GM19438 (cell line): Measurements from ENCODE around the gene EML3.
"Not testable (repeated sequence)": the region's sequence is repeated elsewhere in the genome, so short reads cannot be mapped to it uniquely, and the experiment has no call there.

Source experiments
- ATAC-seq: cut with Tn5 transposase; IDR thresholded peaks from one replicate; pipeline ENCODE4 v1.9.1; 2021; ENCODE audit warnings: low read depth; ENCODE audit not compliant: unreplicated experiment

The EML3 gene

DNA sequence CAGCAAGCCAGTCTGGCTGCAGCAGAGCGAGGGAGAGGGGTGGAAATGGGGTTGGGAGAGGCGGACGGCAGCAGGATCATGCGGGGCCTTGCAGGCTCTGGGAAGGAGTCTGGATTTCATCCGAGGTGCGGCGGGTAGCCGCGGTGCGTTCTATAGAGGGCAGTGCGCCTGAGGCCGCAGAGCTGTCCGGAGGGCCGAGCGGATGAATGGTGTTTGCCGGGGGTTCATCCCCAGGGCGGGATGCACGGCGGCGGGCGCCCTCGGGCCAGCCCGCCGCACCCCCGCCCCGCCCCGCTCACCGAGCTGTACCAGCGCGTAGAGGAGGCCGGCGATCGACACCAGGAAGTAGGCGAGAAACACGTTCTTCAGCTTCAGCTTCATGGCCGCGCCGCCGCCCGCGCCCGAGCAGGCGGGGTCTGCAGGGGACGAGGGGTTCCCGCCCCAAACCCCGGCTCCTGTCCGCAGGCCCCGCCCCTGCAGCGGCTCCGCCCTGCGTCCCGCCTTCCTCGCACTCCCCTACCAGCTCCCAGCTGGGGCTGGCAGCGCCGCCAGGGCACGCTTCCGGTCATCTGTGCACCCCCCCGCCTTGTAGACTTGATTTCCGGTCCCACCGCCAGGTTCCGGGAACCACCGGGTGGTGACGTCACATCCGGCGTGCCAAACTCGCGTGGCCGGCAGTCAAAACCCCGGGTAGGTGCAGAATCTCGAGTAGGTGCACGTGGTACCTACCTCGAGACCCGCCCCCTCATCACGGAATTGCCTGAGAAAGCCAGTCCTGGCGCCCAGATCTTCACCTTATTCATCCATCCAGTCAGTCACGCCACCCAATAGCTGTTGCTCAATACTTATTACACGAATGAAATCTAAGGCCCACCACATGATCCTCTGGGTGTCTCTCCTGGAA, 9.2 kb upstream of the EML3 start, which contains the start of gene B3GAT3:
B3GAT3 (minus strand) TSS at position 420 of the 904 bp plus-strand sequence; CDS start at position 381, 39 bp downstream.
- peak; percentile 88 for ATAC-seq

DNA sequence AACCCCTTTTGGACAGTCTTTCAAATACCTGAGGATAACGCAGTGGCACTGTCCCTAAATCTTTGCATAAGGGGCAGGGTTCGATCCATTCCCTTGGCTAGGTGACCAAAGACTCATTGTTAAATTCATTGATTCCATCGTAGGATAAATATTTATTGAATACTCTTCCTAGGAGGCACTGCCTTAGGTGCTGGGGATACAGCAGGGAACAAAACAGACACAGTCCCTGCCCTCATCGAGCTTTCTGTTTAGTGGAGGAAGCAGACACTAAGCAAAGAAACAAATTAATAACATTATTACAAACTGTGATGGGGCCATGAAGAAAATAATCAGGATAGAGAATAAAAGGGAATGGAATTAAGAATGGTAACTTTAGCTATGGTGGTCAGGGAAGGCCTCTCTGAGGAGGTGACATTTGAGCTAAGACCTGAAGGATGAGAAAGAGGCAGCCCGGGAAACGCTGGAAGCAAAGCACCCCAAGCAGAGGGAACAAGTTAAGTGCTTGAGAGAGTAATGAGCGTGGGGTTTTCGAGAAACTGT, 8.5 kb upstream of the EML3 start:
- ATAC-seq: no peak

DNA sequence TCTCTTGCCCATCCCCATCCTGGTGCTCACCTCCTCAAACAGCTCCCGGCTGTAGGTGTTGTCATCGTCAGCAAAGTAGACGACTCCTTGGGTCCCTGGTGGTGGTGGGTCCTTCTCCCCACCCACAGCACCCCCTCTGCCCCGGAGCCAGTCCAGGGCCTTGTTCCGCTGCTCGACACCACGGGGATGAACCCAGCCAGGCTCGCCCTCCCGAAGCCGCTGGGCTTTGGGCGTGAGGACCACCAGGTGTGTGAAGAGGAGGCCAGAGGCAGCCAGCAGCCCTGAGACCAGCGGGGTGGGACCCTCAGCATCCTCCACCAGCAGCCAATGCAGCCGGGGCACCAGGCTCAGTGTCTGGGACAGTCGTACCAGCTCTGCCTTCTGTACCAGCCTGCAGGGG, 4.4 kb upstream of the EML3 start:
- not testable (repeated sequence) for ATAC-seq

DNA sequence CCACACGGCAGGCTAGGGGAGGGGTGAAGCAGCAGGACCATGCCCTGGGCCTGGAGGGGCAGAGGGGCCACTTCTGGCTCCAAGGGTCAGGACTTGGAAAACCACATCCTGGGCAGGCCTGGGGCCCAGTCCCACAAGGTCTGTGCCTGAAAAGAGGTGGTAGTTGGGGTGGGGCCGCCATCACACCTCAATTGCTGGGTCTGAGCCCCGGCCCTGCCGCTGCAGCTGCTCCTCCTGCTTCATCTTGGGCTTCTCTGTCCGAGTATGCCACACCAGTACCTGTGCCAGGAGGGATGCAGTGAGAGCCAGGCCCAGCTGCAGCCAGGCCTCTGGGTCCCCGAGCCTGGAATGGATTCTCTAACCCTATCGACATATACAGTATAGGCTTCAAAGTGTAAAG, 2.9 kb upstream of the EML3 start:
- ATAC-seq: no peak

DNA sequence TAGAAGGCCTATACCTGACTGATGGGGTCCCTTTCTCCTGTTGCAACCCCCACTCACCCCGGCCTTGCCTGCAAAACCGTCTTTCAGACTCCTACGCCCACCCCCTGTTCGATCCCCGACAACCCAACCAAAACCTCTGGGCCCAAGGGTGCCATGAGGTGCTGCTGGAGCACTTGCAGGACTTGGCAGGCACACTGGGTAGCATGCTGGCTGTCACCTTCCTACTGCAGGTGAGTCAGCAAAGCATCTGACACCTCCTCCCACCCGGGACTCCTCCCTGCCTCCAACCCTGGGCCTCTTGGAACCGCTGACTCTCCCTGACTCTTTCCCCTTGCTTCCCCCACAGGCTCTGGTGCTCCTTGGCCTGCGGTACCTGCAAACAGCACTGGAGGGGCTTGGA, 1.7 kb upstream of the EML3 start:
- no peak for ATAC-seq

DNA sequence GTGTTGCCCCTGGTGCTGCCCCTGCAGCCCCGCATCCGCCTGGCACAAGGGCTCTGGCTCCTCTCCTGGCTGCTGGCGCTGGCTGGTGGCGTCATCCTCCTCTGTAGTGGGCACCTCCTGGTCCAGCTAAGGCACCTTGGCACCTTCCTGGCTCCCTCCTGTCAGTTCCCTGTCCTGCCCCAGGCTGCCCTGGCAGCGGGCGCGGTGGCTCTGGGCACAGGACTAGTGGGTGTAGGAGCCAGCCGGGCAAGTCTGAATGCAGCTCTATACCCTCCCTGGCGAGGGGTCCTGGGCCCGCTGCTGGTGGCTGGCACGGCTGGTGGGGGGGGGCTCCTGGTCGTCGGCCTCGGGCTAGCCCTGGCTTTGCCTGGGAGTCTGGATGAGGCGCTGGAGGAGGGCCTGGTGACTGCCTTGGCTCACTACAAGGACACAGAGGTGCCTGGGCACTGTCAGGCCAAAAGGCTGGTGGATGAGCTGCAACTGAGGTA, 760 bp upstream of the EML3 start:
- no peak for ATAC-seq

DNA sequence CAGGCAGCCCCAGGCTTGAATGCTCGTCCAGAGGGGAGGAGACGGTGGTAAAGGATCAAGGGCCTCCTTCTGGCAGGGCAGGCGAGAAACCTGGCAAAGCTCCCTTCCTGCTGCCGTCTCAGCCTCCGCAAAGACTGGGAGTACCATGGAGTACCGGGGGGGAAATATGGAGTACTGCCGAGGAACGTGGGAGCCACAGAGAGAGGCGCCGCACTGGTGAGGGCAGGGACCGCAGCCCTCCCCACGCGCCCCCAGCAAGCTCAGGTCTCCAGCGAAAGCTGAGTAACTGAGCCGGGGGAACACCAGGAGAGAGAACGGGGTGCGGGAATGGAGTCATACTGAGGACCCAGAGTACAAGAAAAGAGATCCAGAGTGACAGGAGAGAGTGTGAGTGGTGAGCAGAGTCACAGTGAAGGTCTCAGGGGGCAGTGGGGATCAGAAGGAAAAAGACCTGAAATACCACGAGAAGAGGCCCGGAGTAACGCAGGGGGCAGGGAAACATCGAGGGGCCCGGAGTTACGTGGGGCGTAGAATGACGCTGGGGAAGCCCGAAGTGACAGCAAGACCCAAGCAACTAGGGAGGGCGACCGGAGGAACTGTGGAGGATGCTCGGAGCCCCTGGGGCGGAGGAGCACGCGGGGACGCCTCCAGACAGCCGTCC, 740 bp downstream of the EML3 start:
- ATAC-seq: peak; percentile 20

DNA sequence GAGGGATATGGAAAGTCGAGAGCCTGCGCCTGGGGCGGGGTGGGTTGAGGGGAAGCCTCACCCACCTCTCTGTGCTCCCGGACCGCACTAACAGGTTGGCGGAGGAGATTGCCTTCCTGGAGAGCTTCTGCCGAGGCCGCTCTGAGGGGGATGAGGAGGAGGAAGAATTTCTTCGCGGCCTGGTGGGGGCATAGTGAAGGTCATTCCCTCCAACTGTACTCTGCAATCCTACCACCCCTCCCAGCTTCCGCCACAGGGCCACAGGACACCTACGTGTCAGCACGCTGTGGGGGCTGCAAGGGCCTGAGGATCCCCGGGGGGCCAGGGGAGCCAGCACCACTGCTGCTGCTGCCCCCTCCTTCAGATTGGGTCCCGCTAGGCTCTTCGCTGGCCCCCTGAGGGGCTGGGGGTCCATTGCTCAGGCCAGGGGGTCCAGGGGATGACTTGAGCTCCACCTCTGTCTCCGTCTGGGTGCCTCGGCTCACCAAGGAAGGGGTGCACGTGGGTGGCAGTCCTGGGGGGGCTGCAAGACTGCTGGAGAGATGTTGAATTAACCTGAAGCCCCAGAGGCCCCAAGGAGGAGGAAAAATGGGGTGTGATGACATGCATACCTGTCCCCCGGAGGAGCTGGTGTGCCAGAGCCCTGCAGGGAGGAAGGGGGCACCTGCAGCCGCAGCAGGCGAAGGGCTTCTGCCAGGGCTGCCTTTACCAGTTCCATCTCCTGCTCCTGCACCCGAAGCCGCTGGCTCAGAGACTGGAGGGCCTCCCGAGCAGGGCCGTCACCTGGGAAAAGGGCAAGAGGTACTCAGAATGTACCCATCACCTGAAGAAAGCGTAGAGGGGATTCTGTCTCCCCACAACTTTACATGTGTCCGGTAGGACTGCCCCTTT, 1.5 kb downstream of the EML3 start:
- no peak for ATAC-seq

DNA sequence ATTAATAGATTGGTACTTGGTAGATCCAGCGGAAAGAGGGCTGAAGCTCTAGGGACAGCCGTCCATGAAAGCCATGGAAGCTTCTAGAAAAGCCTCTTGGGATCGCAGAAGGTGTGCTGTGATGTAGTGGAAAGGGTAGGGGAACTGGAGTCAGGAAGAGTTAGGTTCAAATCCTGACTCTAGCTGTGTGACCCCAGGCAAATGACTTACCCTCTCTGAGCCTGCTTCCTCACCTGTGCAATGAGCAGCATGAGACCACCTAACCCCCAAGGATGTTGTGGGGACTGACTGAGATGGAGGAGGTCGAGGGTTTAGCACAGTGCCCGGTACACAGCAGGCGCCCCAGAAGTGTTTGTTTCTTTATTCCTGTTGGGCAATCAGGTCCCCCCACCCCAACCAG, 2.2 kb downstream of the EML3 start:
- no peak for ATAC-seq

DNA sequence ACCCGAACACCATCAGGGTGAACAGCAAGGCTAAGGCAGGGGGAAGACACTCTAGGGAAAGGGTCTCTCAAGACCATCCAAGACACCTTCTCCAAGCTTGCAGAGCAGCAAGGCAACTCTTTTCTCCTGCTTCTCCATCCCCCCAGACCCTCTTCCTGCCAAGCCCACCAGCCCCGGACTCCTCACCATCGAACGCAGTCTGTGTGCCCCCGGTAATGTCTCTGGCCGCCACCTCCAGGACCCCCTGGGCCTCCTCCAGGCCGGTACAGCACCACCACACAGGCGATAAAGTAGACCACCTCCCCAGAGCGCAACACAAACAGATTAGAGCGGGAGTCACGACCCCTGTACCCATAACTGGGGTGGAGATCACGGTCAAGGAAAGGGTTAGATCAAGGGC, 3.8 kb downstream of the EML3 start:
- ATAC-seq: no peak

DNA sequence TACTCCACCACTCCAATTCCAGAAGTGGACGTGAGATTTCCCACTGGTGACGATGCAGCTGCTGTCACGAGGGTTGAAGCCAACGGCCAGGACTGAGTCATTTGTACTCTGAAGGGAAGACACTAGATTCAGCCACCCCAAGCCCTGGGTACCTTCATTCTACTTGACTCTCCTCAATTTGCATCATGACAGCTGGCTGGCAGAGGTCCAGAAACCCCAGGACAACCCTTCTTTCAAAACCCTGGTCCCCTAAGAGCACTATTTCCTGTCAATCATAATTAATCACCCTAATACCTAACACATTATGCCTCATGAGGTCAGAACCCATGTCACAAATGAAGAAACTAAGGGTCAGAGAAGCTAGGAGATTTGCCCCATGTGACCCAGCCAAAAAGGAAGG, 4.9 kb downstream of the EML3 start:
- no peak for ATAC-seq

DNA sequence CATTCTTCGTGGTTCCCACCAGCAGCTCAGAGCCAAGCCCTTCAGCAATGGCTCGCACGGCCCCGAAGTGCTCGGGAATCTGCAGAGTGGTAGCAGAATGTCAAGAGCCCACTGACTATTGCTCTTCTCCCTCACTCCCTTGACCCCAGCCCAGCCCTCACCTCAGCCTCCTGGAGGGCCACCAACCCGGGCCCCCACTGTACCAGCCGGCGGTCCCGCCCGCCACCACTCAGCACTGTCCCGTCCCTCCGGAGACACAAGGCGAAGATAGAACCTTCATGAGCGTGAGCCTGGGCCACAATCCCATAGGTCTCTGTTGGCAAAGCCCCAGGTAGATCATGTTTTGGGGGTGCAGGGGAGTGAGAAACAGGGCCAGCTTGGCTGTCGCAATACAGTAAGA, 6.7 kb downstream of the EML3 start:
- ATAC-seq: no peak

DNA sequence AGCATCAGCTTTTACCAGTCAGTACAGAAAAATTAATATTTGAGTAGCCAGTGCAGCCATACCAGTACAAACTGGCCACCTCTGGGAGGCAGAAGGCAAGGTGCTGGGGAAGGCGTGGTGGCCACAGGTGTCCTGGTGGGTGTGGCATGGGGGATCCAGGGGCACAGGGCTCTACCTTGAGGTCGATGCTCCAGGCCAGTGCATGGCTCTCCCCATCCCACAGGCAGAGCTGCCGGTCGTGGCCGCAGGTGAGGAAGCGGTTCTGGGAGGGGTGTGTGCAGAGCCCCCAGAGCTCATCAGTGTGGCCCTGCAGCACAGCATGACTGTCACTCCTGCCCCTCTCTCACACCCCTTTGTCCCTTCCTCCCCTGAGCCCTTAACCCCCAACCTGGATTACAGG, 7.1 kb downstream of the EML3 start:
- ATAC-seq: no peak

DNA sequence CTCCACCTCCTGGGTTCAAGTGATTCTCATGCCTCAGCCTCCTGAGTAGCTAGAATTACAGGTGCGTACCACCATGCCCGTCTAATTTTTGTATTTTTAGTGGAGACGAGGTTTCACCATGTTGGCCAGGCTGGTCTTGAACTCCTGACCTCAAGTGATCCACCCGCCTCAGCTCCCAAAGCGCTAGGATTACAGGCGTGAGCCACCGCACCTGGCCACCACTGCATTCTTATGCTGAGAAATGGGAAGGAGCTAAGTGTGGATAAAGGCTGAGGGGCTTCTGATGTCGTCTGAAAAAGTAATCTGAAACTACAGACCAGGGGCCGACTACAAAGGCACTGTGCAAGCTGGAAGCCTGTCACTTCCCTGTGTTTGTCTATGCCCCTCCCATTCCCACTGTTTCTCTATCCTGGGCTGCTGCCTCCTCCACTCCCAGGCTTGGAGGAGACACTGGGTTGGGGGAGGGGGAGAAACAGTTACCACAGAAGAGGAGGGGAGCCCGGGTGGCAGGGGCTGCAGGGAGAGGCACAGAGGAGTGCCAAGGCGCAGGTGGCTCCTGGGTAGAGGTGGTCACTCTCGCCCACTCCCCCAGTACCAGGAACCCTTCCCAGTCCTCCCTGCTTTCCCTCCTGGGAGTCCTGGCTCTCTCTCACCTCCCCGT, 8.0 kb downstream of the EML3 start:
- no peak for ATAC-seq

DNA sequence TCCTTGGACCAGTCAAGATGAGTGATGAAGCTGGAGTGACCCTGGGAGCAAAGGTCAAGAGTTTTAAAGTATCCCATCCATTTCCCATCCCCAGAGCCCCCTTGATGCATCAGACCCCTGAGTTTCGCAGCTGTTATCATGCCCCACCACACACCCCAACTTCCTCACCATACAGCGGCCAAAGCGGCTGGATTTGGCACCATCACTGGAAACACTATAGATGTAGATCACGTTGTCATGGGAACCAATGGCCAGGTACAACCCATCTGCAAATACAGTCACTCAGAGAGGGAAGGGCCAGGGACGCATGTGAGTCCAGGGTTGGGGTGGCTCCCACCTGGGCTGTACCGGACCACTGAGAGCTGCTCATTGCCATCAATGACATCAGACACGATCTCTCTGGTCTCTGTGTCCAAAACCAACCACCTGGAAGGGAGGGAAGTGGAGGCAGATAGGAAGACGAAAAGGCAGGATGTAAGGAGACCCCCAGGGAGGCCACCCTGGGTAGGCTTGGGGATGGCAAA, 8.7 kb downstream of the EML3 start:
- no peak for ATAC-seq

DNA sequence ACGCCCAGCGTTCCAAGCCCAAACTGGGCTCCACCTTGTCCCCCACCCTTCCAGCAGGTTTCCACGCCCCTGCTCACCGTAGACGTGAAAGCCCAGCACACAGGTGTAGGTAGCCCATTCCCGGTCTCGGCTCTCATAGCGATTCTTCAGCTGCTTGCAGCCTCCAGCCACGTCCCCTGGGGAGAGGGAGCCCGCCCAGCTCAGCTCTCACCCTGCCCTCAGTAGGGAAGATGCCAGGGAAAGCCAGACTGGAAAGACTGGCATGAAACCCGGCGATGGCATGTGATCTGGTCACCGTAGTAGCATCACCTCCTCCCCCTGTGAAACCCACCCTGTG, 9.5 kb downstream of the EML3 start:
- ATAC-seq: no peak

DNA sequence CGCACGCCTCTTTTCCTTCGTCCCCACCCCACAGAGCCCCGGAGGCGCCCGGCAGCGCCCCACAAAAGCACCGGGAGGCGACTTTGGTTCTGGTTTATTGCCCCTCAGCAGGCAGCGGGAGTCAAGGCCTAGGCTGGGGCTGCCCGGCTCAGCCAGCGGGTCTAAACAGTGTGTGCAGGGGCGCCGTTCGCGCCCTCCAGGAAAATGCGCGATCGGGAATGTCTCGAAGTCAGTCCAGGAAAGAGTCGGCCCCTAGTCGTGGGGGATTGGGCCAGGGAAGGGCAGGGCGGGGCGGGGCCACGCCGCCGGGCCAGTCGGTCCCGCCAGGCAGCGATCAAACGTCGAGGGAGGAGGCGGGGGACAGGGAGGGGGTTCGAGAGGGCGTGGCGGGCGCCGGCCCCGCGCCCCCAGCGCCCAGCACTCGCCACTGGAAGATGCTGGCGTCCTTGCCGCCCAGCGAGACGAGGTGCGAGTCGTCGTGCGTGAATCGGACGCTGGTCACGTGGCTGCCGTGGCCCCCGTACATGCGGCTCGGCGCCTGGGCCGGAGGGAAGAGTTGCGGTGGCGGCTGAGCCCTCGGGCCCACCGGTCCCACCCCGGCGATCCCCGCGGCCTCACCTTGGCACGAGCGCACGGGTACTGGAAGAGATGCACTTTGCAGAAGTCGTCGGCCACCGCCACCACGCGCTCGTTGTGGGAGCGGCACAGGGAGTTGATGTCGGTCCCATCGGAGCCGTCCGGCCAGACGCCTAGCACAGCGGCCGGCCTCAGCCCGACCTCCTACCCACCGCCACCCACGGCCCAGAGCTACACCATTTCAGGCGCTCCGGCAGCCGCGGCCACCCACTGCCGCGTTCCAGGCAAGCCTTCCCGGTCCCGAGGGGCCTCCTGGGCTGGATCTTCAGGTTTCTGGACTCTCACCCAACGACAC, 10.2 kb downstream of the EML3 start:
- ATAC-seq: no peak

DNA sequence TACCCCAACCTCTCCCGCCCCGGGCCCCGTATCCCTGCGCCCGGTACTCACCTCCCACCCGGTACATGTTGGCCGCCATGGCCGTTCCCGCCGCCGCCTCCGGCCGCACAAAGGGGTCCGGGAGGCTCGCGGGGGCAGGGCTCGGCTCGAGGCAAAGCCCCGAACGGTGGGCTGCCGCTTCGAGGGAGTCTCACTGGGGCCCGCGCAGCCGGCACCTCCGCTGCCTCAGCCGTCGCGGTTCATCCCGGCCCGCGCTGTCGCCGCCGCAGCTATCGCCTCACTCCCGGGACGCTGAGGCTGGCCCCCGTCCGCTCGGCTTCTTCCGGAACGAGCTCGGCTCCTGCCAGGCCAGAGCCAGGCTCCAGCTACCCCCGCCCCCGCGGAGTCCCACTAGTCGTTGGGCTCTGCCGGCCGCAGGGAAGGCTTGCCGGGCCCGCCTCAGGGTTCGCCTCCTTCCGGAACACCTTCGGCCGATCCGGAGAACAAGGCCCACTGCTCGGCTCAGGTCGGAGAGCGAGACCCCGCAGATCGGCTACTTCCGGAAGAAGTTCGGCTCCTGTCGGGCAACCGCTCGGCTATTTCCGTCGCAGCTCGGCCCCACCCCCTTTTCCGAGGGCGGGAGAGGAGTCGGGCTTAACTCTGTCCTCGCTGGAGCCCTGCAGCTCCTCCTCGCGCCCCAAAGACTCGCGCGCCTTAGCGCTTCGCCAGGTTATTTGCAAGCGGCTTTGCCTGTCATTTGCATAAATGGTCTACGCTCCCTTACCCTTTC, 11.0 kb downstream of the EML3 start, which contains the start of gene MTA2:
MTA2 (minus strand) TSS at position 494 of the 769 bp plus-strand sequence; CDS start at position 79, 415 bp downstream.
- ATAC-seq: peak; percentile 72
